HG03066 (cell line): ENCODE results near the gene BAIAP3.
A peak's percentile ranks its signal among the peaks of the same experiment; 100 is the strongest.

Experiments
- ATAC-seq: cut with Tn5 transposase; IDR thresholded peaks from one replicate; pipeline ENCODE4 v1.9.1; 2021; ENCODE audit warnings: low read depth; ENCODE audit not compliant: unreplicated experiment

The BAIAP3 gene

GRCh38 chr16:1298406-1298805, 35.0 kb upstream of the BAIAP3 start:
- no peak for ATAC-seq

GRCh38 chr16:1299012-1299867, 34.2 kb upstream of the BAIAP3 start:
- ATAC-seq: no peak

GRCh38 chr16:1299868-1300203, 33.6 kb upstream of the BAIAP3 start:
- no peak for ATAC-seq

GRCh38 chr16:1300664-1301476, 32.6 kb upstream of the BAIAP3 start:
- no peak for ATAC-seq

- ATAC-seq: no peak
These were observed 31.9 kb upstream of the BAIAP3 start for GRCh38 chr16:1301562-1301961.

GRCh38 chr16:1305823-1306222, 27.6 kb upstream of the BAIAP3 start:
- ATAC-seq: no peak

- no peak for ATAC-seq
These were observed 27.1 kb upstream of the BAIAP3 start for GRCh38 chr16:1306334-1306733.

- no peak for ATAC-seq
These were observed 25.1 kb upstream of the BAIAP3 start for GRCh38 chr16:1308036-1308976.

- peak; percentile 46 for ATAC-seq
These were observed 24.2 kb upstream of the BAIAP3 start, which contains the start of gene UBE2I for GRCh38 chr16:1308977-1309885. TSS of gene UBE2I (plus strand) at chr16:1309636. CDS start at chr16:1314031, 4,395 bp downstream.

GRCh38 chr16:1309888-1310831, 23.3 kb upstream of the BAIAP3 start:
- ATAC-seq: peak; percentile 8

GRCh38 chr16:1310832-1311200, 22.6 kb upstream of the BAIAP3 start:
- no peak for ATAC-seq

GRCh38 chr16:1311212-1311737, 22.2 kb upstream of the BAIAP3 start:
- ATAC-seq: no peak

- ATAC-seq: no peak
These were observed 21.5 kb upstream of the BAIAP3 start for GRCh38 chr16:1311738-1312466.

- no peak for ATAC-seq
These were observed 21.0 kb upstream of the BAIAP3 start for GRCh38 chr16:1312467-1312816.

GRCh38 chr16:1312903-1313302, 20.5 kb upstream of the BAIAP3 start:
- ATAC-seq: no peak

- no peak for ATAC-seq
These were observed 19.6 kb upstream of the BAIAP3 start for GRCh38 chr16:1313721-1314369.

- ATAC-seq: no peak
These were observed 18.9 kb upstream of the BAIAP3 start for GRCh38 chr16:1314399-1315068.
